Chondrocyte (in vitro differentiated cells): ENCODE results near the gene IMP3. TPM values are rescaled to one million over a fixed set of nuclear protein-coding genes. Genes with fewer than 3 reads are reported as not detected.
A peak's percentile ranks its signal among the peaks of the same experiment; 100 is the strongest.

ENCODE experiments used
- DNase-seq: peaks from one replicate; pipeline ENCODE4 v3.0.0; 2021; ENCODE audit warnings: mixed read lengths, low spot score
- H3K27ac Mint-ChIP-seq: one replicate; pipeline ENCODE4 v1.8.0; 2021; ENCODE audit warnings: mild to moderate bottlenecking, moderate library complexity, mixed read lengths; ENCODE audit not compliant: unreplicated experiment
- H3K27me3 Mint-ChIP-seq: 2 replicates; pipeline ENCODE4 v1.8.0; 2021; ENCODE audit warnings: low read depth, mixed read lengths
- H3K36me3 Mint-ChIP-seq: 2 replicates; pipeline ENCODE4 v1.8.0; 2021; ENCODE audit warnings: low read depth, mixed read lengths
- H3K4me1 Mint-ChIP-seq: 2 replicates; pipeline ENCODE4 v1.8.0; 2021; ENCODE audit warnings: low read depth, mild to moderate bottlenecking, mixed read lengths
- H3K4me3 Mint-ChIP-seq: one replicate; pipeline ENCODE4 v1.8.0; 2021; ENCODE audit warnings: mild to moderate bottlenecking, moderate library complexity, mixed read lengths; ENCODE audit not compliant: unreplicated experiment
- H3K9me3 Mint-ChIP-seq: 2 replicates; pipeline ENCODE4 v1.8.0; 2021; ENCODE audit warnings: low read depth, mixed read lengths
- total RNA-seq: library from RNA; stranded (reverse); gene quantifications from 3 replicates; pipeline ENCODE4 v1.2.1, GENCODE V29; 2021
- TF ChIP-seq, protein P1 (sequence below): fragments of 200-600 bp; sonication (generic); IDR thresholded peaks from 2 replicates; pipeline ENCODE4 v1.5.0; 2021; ENCODE audit warnings: antibody characterized with exemption, mild to moderate bottlenecking, moderate library complexity

Gene IMP3
- total RNA-seq, 1 donor from 2014 or later = 29.0 TPM

DNA sequence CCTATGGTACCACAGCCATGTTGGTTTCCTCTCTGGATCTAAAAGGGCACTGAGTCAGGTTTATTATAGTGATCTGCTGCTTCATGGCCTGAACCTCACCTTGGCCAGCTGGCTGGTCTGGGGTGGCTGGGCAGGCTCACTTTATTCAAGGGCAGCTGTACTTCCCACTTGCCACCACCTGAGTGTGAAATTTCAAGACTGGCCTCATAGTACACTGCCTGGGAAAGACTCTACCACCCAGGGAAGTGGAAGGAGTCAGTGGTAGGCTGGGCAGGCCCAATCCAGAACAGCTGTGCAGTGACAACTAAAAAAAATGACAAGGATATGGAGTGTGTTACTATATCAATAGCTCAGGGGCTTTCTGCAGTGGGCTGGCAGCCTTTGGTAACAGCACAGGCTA, 23.3 kb downstream of the IMP3 start:
- no peak for DNase-seq
- peaks cover 29% of the 10 kb centered on the region for H3K36me3 Mint-ChIP-seq
- no peaks in the 10 kb centered on the region for H3K27me3 Mint-ChIP-seq
- no peaks in the 10 kb centered on the region for H3K9me3 Mint-ChIP-seq
- TF ChIP-seq, protein P1, sequence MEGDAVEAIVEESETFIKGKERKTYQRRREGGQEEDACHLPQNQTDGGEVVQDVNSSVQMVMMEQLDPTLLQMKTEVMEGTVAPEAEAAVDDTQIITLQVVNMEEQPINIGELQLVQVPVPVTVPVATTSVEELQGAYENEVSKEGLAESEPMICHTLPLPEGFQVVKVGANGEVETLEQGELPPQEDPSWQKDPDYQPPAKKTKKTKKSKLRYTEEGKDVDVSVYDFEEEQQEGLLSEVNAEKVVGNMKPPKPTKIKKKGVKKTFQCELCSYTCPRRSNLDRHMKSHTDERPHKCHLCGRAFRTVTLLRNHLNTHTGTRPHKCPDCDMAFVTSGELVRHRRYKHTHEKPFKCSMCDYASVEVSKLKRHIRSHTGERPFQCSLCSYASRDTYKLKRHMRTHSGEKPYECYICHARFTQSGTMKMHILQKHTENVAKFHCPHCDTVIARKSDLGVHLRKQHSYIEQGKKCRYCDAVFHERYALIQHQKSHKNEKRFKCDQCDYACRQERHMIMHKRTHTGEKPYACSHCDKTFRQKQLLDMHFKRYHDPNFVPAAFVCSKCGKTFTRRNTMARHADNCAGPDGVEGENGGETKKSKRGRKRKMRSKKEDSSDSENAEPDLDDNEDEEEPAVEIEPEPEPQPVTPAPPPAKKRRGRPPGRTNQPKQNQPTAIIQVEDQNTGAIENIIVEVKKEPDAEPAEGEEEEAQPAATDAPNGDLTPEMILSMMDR = no peak
- H3K4me1 Mint-ChIP-seq = peaks cover 21% of the 10 kb centered on the region
- H3K4me3 Mint-ChIP-seq = no peak overlapping the region
- no peak overlapping the region for H3K27ac Mint-ChIP-seq

GRCh38 chr15:75606711-75607699, 33.0 kb downstream of the IMP3 start:
- Mint-ChIP-seq H3K4me1 (peaks cover 11% of the 10 kb centered on the region), H3K27ac (peak overlapping the region; percentile 53), H3K9me3 (no peaks in the 10 kb centered on the region), H3K4me3 (no peak overlapping the region), H3K36me3 (peaks cover 42% of the 10 kb centered on the region), H3K27me3 (no peaks in the 10 kb centered on the region)
- DNase-seq = no peak
- TF ChIP-seq, protein P1 = no peak

GRCh38 chr15:75606026-75606425, 34.0 kb downstream of the IMP3 start:
- H3K4me3 Mint-ChIP-seq = no peak overlapping the region
- TF ChIP-seq, protein P1 = no peak
- no peaks in the 10 kb centered on the region for H3K27me3 Mint-ChIP-seq
- no peak for DNase-seq
- H3K4me1 Mint-ChIP-seq = peaks cover 11% of the 10 kb centered on the region
- no peaks in the 10 kb centered on the region for H3K9me3 Mint-ChIP-seq
- H3K27ac Mint-ChIP-seq = no peak overlapping the region
- H3K36me3 Mint-ChIP-seq = peaks cover 41% of the 10 kb centered on the region

- TF ChIP-seq, protein P1 = no peak
- peaks cover 17% of the 10 kb centered on the region for H3K4me1 Mint-ChIP-seq
- H3K27ac Mint-ChIP-seq = peak overlapping the region; percentile 59
- H3K4me3 Mint-ChIP-seq = no peak overlapping the region
- no peak for DNase-seq
- no peaks in the 10 kb centered on the region for H3K27me3 Mint-ChIP-seq
- H3K9me3 Mint-ChIP-seq = no peaks in the 10 kb centered on the region
- peaks cover 34% of the 10 kb centered on the region for H3K36me3 Mint-ChIP-seq
Observed at GRCh38 chr15:75599401-75599800, 40.6 kb downstream of the IMP3 start.

GRCh38 chr15:75598361-75598760, 41.7 kb downstream of the IMP3 start:
- DNase-seq = no peak
- peaks cover 31% of the 10 kb centered on the region for H3K36me3 Mint-ChIP-seq
- H3K9me3 Mint-ChIP-seq = no peaks in the 10 kb centered on the region
- peaks cover 17% of the 10 kb centered on the region for H3K4me1 Mint-ChIP-seq
- no peak overlapping the region for H3K4me3 Mint-ChIP-seq
- no peak overlapping the region for H3K27ac Mint-ChIP-seq
- TF ChIP-seq, protein P1 = no peak
- no peaks in the 10 kb centered on the region for H3K27me3 Mint-ChIP-seq
